Fibroblast of skin of back (primary cell): ENCODE results near the gene CEACAM21.

Experiments used
- DNase-seq: peaks from one replicate; pipeline ENCODE4 v3.0.0-alpha.2; 2013

The CEACAM21 gene

DNA sequence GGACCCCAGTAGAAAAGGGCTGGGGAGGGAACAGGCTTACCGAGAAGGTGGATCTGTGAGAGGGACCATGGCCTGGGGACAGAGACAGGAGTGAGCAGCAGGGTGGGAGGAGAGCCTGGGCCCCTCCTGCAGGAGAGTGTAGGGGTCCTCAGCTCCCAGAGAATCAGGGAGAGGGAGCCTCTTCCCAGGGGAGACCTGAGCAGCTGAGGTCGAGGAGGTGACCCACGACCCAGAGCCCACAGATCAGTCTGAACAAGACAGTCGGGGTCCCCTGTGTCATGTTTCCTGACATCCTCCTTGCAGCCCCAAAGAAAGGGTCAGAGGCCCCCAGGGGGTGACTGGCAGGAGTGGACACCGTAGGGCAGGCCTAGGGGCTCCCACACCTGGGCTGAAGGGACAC lies 44.2 kb downstream of the CEACAM21 start:
- no peak for DNase-seq

DNA sequence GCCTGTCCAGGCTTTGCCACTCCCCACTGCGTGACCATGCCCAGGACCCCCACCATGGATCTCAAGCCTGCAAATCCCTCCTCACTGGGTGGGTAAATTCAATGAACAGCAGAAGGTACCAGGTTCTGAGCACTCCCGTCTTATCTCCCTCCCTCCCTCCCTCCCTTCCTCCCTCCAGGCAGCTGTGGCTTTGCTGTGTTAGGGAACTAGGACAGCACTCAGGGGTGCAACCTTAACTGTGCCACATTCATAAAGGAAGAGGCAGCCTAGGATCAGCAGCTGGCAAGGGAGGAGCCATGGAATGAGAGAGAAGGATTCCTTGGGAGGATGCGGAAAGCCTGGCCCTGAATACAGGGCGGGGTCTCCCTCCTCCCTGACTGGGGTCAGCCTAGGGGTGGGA lies 45.3 kb downstream of the CEACAM21 start:
- no peak for DNase-seq

DNA sequence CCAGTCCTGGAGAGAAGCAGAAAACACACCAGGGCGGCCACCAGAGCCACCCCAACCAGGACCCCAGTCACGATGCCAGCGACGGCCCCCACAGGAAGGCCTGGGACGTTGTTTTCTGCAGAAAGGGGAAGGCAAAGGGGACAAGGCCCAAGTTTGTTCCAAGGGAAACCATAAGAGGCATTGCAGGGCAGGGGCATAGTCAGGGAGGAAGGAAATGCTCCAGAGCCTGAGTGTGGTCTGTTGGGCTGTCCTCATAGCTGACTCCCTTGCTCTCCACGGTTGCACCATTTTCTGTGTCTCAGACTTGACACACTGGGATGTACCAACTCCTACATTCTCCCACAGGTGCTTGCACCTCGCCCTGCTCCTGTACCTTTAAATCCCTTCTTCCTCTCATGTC lies 45.7 kb downstream of the CEACAM21 start:
- DNase-seq: no peak

DNA sequence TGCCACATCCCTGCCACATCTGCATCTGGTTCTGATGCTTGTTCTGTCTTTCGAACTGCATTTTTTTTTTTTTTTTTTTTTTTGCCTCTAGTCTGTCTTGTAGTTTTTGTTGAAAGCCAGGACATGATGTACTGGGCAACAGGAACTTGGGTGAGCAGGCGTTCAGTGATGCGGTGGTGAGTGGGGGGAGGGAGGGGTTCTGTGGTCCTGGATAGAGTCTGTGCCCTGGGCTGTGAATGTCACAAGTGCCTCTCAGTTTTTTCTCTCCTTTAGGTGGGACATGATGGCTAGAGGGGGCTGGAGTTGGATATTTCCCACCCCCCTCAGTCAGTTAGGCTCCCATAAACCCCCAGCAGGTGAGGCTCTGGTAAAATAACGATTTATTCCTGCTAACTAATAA lies 47.4 kb downstream of the CEACAM21 start:
- no peak for DNase-seq

DNA sequence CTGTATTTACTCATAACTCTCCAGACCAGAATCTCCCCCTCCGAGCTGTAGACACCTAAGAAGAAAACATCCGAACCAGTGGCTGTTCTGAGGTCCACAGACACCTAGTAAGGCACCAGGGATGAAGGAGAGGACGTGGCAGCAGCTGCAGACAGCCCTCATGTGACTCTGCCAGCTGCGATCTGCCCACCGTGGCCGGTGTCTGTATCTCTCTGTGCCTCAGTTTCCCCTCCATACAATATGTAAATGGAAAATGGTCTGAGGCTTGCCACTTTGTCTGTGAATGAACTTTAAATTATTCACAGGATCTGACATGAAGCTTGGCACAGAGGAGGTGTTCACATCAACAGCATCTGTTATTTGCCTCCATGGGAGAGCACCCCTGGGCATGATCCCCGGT lies 48.5 kb downstream of the CEACAM21 start:
- DNase-seq: no peak

DNA sequence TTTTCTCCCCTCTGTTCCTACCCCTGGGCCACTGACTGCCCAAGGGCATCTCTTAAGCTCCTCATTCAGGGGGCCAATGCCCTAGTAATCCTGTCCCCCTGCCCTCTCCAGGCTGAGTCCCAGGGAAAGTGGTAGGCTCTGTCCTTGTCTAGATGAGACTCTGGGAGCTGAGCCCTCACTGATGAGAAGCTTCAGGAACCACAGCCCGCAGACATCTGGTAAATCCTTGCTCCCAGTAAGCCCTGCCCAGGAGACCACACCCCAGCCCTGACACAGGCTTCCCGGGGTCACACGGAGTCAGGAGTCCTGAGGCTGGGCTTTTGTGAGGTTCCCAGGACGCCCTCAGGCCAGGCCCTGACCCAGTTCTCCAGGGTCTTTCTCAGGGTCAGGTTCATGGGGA lies 49.0 kb downstream of the CEACAM21 start:
- no peak for DNase-seq

DNA sequence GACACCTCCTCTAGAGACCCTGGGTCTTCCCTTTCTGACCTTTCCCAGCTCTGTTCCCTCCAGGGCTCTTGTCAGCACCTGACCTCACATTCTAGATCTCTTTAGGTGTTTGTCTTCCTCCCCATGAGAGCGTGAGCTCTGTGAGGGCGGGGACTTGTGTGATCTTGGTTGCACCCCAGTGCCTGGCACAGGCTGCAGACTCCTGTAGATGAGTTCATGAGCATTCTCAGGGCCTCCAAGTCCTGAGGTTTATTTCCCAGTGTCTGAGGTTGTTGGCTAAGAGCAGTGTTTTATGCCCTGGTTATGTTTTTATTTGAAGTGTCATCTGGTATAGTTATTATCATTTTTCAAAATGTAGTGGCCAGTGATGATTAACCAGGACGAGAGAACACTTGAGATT lies 50.3 kb downstream of the CEACAM21 start:
- DNase-seq: no peak

DNA sequence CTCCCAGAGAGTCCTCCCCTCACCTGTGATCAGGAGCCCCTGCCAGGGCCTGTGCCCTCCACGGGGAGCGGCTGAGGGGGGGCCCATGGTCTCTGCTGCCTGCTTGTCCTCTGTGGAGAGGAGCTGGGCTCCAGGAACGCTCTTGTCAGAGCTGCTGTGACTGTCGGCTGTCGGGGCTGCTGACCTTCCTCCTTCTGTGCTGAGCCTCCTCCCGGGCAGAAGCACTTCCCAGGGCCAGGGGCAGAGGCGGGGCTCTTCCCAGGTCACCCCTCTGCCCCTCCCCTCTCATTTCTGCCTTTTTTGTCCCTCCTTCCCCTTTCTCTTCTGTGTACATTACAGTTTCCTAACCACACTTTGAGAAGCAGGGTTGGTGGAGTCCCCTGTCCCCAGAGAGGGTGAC lies 50.9 kb downstream of the CEACAM21 start, which contains the start of gene CEACAM4:
TSS of gene CEACAM4 (minus strand) at position 198 of the 400 bp plus-strand sequence. CDS start at position 87, 111 bp downstream.
- DNase-seq: no peak

DNA sequence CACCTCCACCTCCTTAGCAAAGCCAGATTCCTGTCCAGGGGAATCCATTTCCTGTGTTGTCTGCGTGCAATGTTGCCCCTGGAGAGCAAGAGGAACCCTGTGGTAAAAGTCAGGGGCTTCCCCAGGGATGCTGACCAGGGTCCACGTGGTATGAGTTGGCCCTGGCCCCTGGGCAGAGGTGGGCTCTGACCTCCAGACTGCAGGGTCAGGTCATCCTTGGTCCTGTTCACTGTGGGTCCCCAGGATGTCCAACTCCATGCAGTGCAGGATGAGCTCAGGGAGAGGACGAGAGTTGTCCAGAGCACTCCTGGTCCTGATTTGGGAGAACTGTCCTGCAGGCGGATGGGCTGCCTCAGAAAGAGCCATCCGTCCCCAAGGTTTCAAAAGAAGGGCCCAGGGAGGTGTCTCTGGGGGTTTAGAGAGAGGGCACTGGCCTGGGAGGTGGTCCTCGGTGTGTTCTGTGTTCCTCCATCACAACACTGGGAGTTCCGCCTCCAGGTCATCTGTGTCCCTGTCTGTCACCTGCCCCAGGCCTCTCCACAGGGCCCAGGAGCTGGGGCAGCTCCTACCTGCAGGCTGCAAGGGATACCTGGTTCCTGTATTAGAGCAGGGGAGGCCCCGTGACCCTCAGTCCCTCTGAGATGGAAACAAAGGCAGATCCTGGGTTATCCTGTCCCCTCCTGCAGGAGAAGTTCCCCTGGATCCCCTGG lies 52.2 kb downstream of the CEACAM21 start:
- no peak for DNase-seq
